Chondrocyte (in vitro differentiated cells): Measurements from ENCODE around the gene OBSL1. TPM values are rescaled to one million over a fixed set of nuclear protein-coding genes. Genes with fewer than 3 reads are reported as not detected.

Experiments
- DNase-seq: peaks from one replicate; pipeline ENCODE4 v3.0.0; 2021; ENCODE audit warnings: mixed read lengths, low spot score
- H3K27ac Mint-ChIP-seq: one replicate; pipeline ENCODE4 v1.8.0; 2021; ENCODE audit warnings: mild to moderate bottlenecking, moderate library complexity, mixed read lengths; ENCODE audit not compliant: unreplicated experiment
- H3K27me3 Mint-ChIP-seq: 2 replicates; pipeline ENCODE4 v1.8.0; 2021; ENCODE audit warnings: low read depth, mixed read lengths
- H3K36me3 Mint-ChIP-seq: 2 replicates; pipeline ENCODE4 v1.8.0; 2021; ENCODE audit warnings: low read depth, mixed read lengths
- H3K4me1 Mint-ChIP-seq: 2 replicates; pipeline ENCODE4 v1.8.0; 2021; ENCODE audit warnings: low read depth, mild to moderate bottlenecking, mixed read lengths
- H3K4me3 Mint-ChIP-seq: one replicate; pipeline ENCODE4 v1.8.0; 2021; ENCODE audit warnings: mild to moderate bottlenecking, moderate library complexity, mixed read lengths; ENCODE audit not compliant: unreplicated experiment
- H3K9me3 Mint-ChIP-seq: 2 replicates; pipeline ENCODE4 v1.8.0; 2021; ENCODE audit warnings: low read depth, mixed read lengths
- total RNA-seq: library from RNA; stranded (reverse); gene quantifications from 3 replicates; pipeline ENCODE4 v1.2.1, GENCODE V29; 2021
- TF ChIP-seq, protein P1 (sequence below): fragments of 200-600 bp; sonication (generic); IDR thresholded peaks from 2 replicates; pipeline ENCODE4 v1.5.0; 2021; ENCODE audit warnings: antibody characterized with exemption, mild to moderate bottlenecking, moderate library complexity

Gene OBSL1
- total RNA-seq, 1 donor from 2014 or later: 111 TPM

DNA sequence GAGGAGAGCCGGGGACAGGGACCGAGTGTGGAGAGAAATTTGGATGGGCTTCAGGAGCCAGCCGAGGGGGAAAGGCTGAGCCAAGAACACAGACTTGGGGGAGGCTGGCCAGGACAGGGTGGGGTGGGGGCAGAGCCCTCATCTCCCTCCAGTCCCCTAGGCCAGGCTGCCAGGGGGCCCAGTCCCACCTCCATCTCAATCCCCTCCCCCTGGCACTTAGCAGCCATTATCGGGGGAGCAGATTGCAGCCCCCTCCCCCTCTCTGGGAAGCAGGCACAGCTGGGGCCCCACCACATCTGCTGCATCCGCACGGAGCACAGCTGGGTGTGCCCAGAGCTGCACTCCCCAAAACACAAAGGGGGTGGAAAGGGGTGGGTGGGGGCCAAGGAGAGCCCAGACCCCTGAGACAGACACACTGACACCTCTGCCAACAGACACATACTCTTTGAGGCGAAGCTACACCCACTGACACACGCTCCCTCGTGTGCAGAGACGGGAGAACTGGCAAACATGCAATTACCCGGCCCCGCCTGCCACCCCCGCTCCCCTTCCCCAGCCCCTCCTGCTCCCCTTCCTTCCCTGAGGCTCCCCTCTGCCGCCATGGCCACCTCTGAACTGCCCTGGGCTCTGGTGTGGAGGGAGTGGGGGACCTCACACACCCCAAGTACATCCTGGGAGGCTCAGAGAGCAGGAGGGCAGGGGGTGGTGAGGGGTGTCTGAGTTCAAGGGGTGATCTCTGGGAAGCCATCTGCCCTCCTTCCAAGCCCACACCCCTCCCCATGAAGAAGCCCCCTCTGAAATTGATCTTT, 62.2 kb downstream of the OBSL1 start:
- DNase-seq: no peak
- TF ChIP-seq, protein P1, sequence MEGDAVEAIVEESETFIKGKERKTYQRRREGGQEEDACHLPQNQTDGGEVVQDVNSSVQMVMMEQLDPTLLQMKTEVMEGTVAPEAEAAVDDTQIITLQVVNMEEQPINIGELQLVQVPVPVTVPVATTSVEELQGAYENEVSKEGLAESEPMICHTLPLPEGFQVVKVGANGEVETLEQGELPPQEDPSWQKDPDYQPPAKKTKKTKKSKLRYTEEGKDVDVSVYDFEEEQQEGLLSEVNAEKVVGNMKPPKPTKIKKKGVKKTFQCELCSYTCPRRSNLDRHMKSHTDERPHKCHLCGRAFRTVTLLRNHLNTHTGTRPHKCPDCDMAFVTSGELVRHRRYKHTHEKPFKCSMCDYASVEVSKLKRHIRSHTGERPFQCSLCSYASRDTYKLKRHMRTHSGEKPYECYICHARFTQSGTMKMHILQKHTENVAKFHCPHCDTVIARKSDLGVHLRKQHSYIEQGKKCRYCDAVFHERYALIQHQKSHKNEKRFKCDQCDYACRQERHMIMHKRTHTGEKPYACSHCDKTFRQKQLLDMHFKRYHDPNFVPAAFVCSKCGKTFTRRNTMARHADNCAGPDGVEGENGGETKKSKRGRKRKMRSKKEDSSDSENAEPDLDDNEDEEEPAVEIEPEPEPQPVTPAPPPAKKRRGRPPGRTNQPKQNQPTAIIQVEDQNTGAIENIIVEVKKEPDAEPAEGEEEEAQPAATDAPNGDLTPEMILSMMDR: no peak
- Mint-ChIP-seq H3K4me1 (peaks cover 20% of the 10 kb centered on the region), H3K36me3 (peaks cover 9% of the 10 kb centered on the region), H3K27me3 (peaks cover 30% of the 10 kb centered on the region), H3K9me3 (no peaks in the 10 kb centered on the region), H3K27ac (no peak overlapping the region), H3K4me3 (peak overlapping the region; percentile 69)

DNA sequence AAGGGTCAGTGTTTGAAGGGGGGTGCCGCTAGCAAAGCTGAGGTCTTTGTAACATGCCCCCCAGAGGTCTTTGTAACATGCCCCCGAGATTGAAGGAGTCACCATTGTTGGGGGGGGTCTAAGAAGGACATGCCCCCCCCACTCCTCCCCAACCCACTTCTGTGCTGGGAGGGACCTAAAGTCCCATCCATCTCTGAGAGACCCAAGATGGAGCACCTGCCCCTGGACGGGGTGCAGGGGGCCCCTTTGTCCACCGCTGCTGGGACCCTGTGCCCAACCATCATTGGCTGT, 63.0 kb downstream of the OBSL1 start:
- TF ChIP-seq, protein P1: no peak
- DNase-seq: no peak
- Mint-ChIP-seq H3K36me3 (peaks cover 14% of the 10 kb centered on the region), H3K27ac (no peak overlapping the region), H3K9me3 (no peaks in the 10 kb centered on the region), H3K4me3 (no peak overlapping the region), H3K27me3 (peaks cover 22% of the 10 kb centered on the region), H3K4me1 (peaks cover 13% of the 10 kb centered on the region)

DNA sequence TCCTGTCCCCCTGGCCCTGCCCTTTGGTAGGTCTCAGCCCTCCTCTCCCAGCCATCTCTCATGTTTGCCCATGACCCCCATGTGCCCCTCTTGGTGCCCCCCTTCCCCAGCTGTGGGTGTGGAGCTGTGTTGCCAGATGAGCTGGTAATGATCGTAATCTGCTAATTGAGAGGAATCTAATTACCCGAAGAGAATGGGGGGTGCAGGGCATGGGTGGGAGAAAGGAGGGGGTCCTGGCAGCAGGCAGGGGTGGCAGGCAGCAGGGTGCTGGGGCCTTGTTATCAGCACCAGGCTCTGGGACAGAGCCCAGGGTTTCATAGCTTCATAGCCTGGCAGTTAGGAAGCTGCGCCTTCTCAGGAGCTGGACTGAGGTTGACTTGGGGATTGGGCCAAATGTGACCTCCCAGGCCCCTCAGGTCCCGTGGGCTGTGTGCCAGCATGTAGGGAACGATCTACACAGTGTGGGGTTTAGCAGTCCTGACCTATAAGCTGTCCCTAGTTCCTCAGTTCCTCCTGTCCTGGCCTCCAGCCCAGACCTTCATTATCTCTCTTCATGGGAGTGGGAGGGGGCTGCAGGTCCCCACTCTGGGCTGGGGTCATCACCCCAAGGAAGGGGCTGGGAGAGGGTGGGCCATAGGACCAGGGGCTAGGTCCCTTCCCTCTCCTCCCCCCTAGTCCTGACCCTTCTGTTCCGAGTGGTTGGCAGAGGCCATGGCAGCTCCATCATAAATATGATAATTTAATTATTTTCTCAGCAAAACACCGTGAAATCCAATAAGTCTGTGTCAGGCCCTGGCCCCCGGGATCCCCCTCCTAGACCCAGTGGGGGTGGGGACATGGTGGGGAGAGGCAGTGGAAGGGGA, 63.5 kb downstream of the OBSL1 start:
- H3K27ac Mint-ChIP-seq: no peak overlapping the region
- H3K4me1 Mint-ChIP-seq: peaks cover 13% of the 10 kb centered on the region
- TF ChIP-seq, protein P1: no peak
- peaks cover 15% of the 10 kb centered on the region for H3K36me3 Mint-ChIP-seq
- no peak for DNase-seq
- no peak overlapping the region for H3K4me3 Mint-ChIP-seq
- peaks cover 17% of the 10 kb centered on the region for H3K27me3 Mint-ChIP-seq
- H3K9me3 Mint-ChIP-seq: no peaks in the 10 kb centered on the region

DNA sequence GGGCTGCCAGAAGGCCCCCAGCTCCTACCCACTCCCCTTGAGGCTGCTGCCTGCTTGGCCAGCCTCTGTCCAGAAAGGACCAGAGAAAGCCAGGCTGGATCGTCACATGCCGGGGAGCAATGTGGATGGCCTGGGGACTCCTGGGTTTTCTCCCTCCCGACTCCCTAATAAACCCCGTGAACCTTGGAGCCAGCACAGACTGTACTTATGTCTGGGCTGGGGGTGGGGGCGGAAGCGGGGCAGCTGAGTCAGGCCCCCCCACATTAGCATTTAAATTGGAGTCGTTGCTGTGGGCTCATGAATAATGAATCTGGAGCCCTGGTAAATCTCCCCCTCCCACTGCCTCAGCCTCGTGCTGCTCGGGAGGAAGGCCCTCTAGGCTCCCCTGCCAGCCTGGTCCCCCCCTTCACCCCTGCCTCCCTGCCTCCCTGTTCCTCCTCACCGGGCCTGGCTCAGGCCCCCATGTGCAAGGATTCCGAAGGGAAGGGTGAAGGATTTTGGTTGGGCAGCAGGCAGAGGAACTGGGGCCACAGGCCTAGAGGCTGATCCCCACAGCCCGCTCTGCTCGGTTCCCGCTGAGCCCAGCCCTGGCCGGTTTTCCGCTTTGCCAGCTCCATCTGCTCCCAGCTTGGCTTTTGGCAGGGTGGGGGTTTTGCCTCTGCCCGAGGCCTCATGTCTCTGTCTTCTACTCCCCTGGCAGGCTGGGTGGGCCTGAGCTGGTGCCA, 64.4 kb downstream of the OBSL1 start:
- peaks cover 13% of the 10 kb centered on the region for H3K27me3 Mint-ChIP-seq
- H3K4me1 Mint-ChIP-seq: peaks cover 13% of the 10 kb centered on the region
- H3K4me3 Mint-ChIP-seq: no peak overlapping the region
- H3K27ac Mint-ChIP-seq: no peak overlapping the region
- peaks cover 15% of the 10 kb centered on the region for H3K36me3 Mint-ChIP-seq
- DNase-seq: no peak
- H3K9me3 Mint-ChIP-seq: no peaks in the 10 kb centered on the region
- TF ChIP-seq, protein P1: no peak
